ENCODE data around the gene ST8SIA5.

The ST8SIA5 gene

DNA sequence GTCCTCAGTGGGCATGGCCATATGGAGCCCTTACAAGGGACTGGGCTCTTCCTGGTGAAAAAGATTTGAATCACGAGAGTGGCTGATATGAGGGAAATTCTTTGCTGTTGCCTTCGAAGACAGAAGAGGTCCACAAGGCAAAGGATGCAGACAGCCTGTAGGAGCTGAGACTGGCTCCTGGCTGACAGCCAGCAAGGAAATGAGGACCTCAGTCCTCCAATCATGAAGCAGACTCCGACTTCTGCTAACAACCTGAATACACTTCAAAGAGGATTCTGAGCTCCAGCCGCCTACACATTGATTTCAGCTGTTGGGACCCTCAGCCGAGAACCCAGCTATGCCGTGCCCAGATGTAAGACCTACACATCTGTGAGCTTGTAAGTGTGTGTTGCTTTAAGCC is 3.0 kb upstream of the ST8SIA5 start:
- no peak for DNase-seq (ENCODE audit: low read depth)
- TF ChIP-seq, protein P1, sequence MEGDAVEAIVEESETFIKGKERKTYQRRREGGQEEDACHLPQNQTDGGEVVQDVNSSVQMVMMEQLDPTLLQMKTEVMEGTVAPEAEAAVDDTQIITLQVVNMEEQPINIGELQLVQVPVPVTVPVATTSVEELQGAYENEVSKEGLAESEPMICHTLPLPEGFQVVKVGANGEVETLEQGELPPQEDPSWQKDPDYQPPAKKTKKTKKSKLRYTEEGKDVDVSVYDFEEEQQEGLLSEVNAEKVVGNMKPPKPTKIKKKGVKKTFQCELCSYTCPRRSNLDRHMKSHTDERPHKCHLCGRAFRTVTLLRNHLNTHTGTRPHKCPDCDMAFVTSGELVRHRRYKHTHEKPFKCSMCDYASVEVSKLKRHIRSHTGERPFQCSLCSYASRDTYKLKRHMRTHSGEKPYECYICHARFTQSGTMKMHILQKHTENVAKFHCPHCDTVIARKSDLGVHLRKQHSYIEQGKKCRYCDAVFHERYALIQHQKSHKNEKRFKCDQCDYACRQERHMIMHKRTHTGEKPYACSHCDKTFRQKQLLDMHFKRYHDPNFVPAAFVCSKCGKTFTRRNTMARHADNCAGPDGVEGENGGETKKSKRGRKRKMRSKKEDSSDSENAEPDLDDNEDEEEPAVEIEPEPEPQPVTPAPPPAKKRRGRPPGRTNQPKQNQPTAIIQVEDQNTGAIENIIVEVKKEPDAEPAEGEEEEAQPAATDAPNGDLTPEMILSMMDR (IDR thresholded peaks at IDR 0.05; ENCODE audit: low read depth, low read length, missing control alignments) = no peak
- H3K4me3 ChIP-seq (ENCODE audit: low read depth, low read length) = no peak overlapping the region
- in situ Hi-C loops (cut with HindIII; ENCODE audit: low sequenced_read_pairs) = loop anchor here (5.0 kb wide), 1 partner anchor 47 kb away; no protein-coding TSS in a partner anchor

- peak overlapping the region; percentile 53 for H3K4me3 ChIP-seq (ENCODE audit: low read depth, low read length)
- DNase-seq (ENCODE audit: low read depth) = no peak
- in situ Hi-C loops (cut with HindIII; ENCODE audit: low sequenced_read_pairs) = no loop called here
- TF ChIP-seq, protein P1 (IDR thresholded peaks at IDR 0.05; ENCODE audit: low read depth, low read length, missing control alignments) = no peak
Measured at GRCh38 chr18:46756025-46756558, 761 bp downstream of the ST8SIA5 start.

DNA sequence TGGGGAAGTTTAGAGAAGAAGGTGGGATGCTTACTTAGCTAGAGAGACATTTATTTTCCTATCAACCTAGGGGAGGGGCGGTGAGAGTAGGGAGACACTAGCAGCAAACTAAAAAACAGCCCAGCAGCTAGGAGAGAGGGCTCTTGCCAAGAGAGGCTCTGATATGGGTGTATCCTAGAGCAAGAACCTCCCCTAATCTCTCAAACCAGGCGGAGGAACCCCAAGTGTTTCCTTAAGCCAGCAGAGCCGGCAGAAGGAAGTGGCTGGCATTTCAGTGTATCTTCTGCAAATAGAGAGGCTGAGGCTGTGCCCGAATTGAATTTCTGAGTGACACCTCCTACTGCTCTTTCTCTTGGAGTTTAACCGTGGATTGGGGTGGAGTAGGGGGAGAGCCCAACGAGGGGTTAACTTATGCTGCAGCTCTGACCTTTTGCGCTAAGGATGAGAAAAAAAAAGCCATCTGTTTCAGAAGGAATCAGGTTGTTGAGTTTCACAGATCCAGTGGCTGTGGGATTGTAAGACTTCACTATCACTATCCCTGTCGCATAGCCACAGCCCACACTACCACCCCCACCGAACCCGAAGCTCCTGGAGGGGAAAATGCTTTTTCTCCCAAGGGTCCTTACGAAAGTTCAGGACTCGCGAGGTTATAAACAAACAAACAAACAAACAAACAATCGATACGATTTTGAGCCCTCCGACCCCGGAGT is 1.4 kb downstream of the ST8SIA5 start:
- H3K4me3 ChIP-seq (ENCODE audit: low read depth, low read length) = peak overlapping the region; percentile 53
- DNase-seq (ENCODE audit: low read depth) = no peak
- TF ChIP-seq, protein P1 (IDR thresholded peaks at IDR 0.05; ENCODE audit: low read depth, low read length, missing control alignments) = no peak
- in situ Hi-C loops (cut with HindIII; ENCODE audit: low sequenced_read_pairs) = no loop called here

- DNase-seq (ENCODE audit: low read depth) = no peak
- H3K4me3 ChIP-seq (ENCODE audit: low read depth, low read length) = no peak overlapping the region
- in situ Hi-C loops (cut with HindIII; ENCODE audit: low sequenced_read_pairs) = no loop called here
- TF ChIP-seq, protein P1 (IDR thresholded peaks at IDR 0.05; ENCODE audit: low read depth, low read length, missing control alignments) = peak; percentile 29
Measured at GRCh38 chr18:46754661-46755292, 2.1 kb downstream of the ST8SIA5 start.

GRCh38 chr18:46754188-46754587 is 2.7 kb downstream of the ST8SIA5 start:
- TF ChIP-seq, protein P1 (IDR thresholded peaks at IDR 0.05; ENCODE audit: low read depth, low read length, missing control alignments) = no peak
- DNase-seq (ENCODE audit: low read depth) = no peak
- no peak overlapping the region for H3K4me3 ChIP-seq (ENCODE audit: low read depth, low read length)
- in situ Hi-C loops (cut with HindIII; ENCODE audit: low sequenced_read_pairs) = no loop called here

GRCh38 chr18:46751882-46752281 is 5.0 kb downstream of the ST8SIA5 start:
- no peak overlapping the region for H3K4me3 ChIP-seq (ENCODE audit: low read depth, low read length)
- TF ChIP-seq, protein P1 (IDR thresholded peaks at IDR 0.05; ENCODE audit: low read depth, low read length, missing control alignments) = no peak
- in situ Hi-C loops (cut with HindIII; ENCODE audit: low sequenced_read_pairs) = no loop called here
- DNase-seq (ENCODE audit: low read depth) = no peak
